Stimulated activated naive CD8-positive, alpha-beta T cell treated with anti-CD3 and anti-CD28 coated beads, Interleukin-15, amount 100 ng/mL, for 72 hours (primary cell): ENCODE results near the gene IL17B.

ENCODE experiments used
- ATAC-seq: fragments of 150-1000 bp; cut with Tn5 transposase; 2 replicates; pipeline ENCODE4 v1.10.0; 2021; ENCODE audit warnings: mild to moderate bottlenecking, moderate library complexity
- DNase-seq, 2 donors: peaks; one replicate each; pipeline ENCODE4 v3.0.0; 2021 to 2022
- H3K27ac Mint-ChIP-seq, 2 donors: one replicate each; pipeline ENCODE4 v1.8.0; 2022; ENCODE audit warnings: mild to moderate bottlenecking in 2 of 2, mixed read lengths in 2 of 2, moderate library complexity in 2 of 2
- H3K27me3 Mint-ChIP-seq: one replicate; pipeline ENCODE4 v1.8.0; 2022; ENCODE audit warnings: mixed read lengths
- H3K4me1 Mint-ChIP-seq: one replicate; pipeline ENCODE4 v1.8.0; 2022; ENCODE audit warnings: mild to moderate bottlenecking, mixed read lengths
- H3K4me3 Mint-ChIP-seq, 2 donors: one replicate each; pipeline ENCODE4 v1.8.0; 2022; ENCODE audit warnings: mild to moderate bottlenecking in 2 of 2, mixed read lengths in 2 of 2, moderate library complexity in 1 of 2
- H3K9me3 Mint-ChIP-seq, 2 donors: one replicate each; pipeline ENCODE4 v1.8.0; 2022; ENCODE audit warnings: mixed read lengths in 2 of 2

Gene IL17B

DNA sequence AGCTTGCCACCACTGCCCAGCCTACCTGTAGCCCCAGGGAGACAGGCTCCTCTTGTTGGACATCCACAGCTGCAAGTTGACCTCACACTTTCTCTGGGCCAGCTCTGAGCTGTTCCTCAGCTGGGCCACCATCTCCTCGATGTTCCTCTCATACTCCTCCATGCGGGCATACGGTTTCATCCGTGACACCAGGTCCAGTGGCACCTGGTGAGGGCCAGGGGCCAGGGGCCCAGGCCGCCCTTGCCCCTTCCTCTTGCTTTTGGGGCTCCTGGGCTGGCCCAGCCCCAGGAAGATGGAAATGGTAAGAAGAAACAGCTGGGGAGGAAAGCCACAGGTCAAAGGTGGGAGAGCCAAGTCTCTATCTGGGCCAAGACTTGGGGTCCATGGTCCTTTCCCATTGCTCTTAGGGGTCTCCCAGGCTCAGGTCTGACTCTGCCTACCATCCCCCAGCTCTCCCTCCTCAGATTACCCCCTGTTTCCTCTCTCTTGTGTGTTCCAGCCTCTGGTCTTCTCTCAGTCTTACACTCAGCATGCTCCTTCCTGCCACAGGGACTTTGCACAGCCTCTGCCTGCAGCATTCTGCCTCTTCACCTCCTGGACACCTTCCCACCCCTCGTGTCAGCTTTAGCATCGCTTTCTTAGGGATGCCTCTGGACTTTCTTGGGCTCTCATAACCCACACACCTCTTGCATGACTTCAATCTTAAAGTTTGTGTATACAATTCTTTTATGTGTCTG is 2.2 kb downstream of the IL17B start:
- no peaks in the 10 kb centered on the region for H3K27me3 Mint-ChIP-seq
- DNase-seq (no peak), ATAC-seq (no peak)
- H3K27ac Mint-ChIP-seq = no peak overlapping the region
- H3K9me3 Mint-ChIP-seq = no peaks in the 10 kb centered on the region
- H3K4me1 Mint-ChIP-seq = peaks cover 5% of the 10 kb centered on the region
- no peak overlapping the region for H3K4me3 Mint-ChIP-seq

- DNase-seq (no peak), ATAC-seq (no peak)
- Mint-ChIP-seq H3K27ac (no peak overlapping the region), H3K9me3 (no peaks in the 10 kb centered on the region), H3K4me1 (peaks cover 6% of the 10 kb centered on the region), H3K4me3 (no peak overlapping the region), H3K27me3 (no peaks in the 10 kb centered on the region)
Measured at GRCh38 chr5:149376104-149376503, 3.0 kb downstream of the IL17B start.

DNA sequence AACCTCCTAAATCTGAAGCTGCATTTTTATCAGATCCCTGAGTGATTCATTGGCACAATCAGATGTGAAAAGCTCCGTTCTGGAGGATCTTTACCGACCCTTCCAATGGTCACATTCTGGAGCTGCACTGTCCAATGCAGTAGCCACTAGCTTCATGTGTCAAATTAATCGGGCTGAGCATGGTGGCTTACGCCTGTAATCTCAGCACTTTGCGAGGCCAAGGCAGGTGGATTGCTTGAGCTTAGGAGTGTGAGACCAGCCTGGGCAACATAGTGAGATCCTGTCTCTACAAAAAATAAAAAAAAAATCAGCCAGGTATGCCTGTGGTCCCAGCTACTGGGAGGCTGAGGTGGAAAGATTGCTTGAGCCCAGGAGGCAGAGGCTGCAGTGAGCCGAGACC is 3.7 kb downstream of the IL17B start:
- H3K9me3 Mint-ChIP-seq = no peaks in the 10 kb centered on the region
- H3K4me1 Mint-ChIP-seq = peaks cover 6% of the 10 kb centered on the region
- ATAC-seq = no peak
- no peak for DNase-seq
- H3K27ac Mint-ChIP-seq = no peak overlapping the region
- H3K27me3 Mint-ChIP-seq = no peaks in the 10 kb centered on the region
- H3K4me3 Mint-ChIP-seq = no peak overlapping the region

DNA sequence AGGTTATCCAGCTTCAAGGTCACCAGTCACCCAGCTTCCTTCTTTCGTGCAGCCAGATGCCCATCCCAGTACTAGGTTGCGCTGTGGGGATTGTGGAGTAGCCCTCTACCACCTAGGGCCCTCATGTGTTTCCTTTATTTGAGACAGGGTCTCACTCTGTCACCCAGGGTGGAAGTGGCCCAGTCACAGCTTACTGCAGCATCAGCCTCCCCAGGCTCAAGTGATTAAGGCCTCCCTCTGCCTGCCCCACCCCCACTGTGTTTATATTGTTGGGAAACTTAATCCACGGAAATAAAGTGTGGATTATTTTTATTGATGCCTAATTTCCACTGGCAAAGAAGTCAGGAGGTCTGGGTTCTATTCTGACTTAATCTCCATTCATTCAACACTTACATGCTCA is 4.3 kb downstream of the IL17B start:
- Mint-ChIP-seq H3K4me1 (peaks cover 6% of the 10 kb centered on the region), H3K9me3 (no peaks in the 10 kb centered on the region), H3K27me3 (no peaks in the 10 kb centered on the region), H3K27ac (no peak overlapping the region), H3K4me3 (no peak overlapping the region)
- no peak for DNase-seq
- ATAC-seq = no peak

GRCh38 chr5:149374303-149374702 is 4.8 kb downstream of the IL17B start:
- Mint-ChIP-seq H3K27me3 (no peaks in the 10 kb centered on the region), H3K9me3 (no peaks in the 10 kb centered on the region), H3K4me1 (peaks cover 10% of the 10 kb centered on the region), H3K4me3 (no peak overlapping the region), H3K27ac (no peak overlapping the region)
- ATAC-seq (no peak), DNase-seq (no peak)

- DNase-seq = no peak
- no peaks in the 10 kb centered on the region for H3K27me3 Mint-ChIP-seq
- ATAC-seq = no peak
- peaks cover 21% of the 10 kb centered on the region for H3K4me1 Mint-ChIP-seq
- no peak overlapping the region for H3K27ac Mint-ChIP-seq
- H3K4me3 Mint-ChIP-seq = no peak overlapping the region
- H3K9me3 Mint-ChIP-seq = no peaks in the 10 kb centered on the region
Measured at GRCh38 chr5:149372932-149373331, 6.2 kb downstream of the IL17B start.

GRCh38 chr5:149372076-149372795 is 6.9 kb downstream of the IL17B start:
- H3K9me3 Mint-ChIP-seq = no peaks in the 10 kb centered on the region

DNA sequence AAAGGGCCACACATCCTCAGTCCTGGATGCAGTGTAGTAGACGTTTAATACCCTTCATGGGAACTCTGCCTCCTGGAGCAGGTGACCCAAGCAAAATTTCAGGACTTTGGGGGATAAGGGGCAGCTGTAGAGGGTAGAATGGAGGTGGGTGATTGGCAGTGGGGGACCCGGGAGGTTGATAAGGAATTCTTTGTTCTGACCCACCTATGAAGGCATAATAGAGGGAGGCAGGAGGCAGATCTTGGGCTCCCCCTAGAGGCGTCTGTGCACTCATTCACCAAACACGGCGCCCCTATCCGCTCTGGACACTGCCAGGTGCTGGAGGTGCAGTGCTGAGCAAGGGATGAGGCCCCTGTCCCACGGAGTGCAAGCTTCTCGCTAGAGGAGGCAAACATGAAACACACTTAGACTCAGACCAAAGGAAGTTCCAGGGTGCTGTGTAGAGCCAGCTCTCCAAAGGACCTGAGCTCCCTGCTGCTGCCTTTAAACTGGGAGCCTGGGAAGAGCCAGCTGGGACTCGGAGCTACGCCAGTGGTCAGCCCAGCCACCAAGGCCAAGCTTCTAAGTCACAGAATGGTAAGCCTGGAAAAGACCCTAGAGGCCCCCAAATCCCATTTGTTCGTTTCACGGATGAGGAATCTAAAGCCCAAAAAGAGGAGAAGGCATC is 7.7 kb downstream of the IL17B start:
- H3K4me1 Mint-ChIP-seq = peaks cover 28% of the 10 kb centered on the region
- H3K27ac Mint-ChIP-seq = no peak overlapping the region
- ATAC-seq = peak; percentile 89
- peak; percentile 54 to 67 for DNase-seq
- no peaks in the 10 kb centered on the region for H3K9me3 Mint-ChIP-seq
- H3K4me3 Mint-ChIP-seq = no peak overlapping the region
- no peaks in the 10 kb centered on the region for H3K27me3 Mint-ChIP-seq

More at GRCh38 chr5:149372076-149372795, 6.9 kb downstream of the IL17B start:
- DNase-seq (no peak), ATAC-seq (no peak)
- H3K27ac Mint-ChIP-seq = no peak overlapping the region
- no peak overlapping the region for H3K4me3 Mint-ChIP-seq
- H3K4me1 Mint-ChIP-seq = peaks cover 26% of the 10 kb centered on the region
- no peaks in the 10 kb centered on the region for H3K27me3 Mint-ChIP-seq

DNA sequence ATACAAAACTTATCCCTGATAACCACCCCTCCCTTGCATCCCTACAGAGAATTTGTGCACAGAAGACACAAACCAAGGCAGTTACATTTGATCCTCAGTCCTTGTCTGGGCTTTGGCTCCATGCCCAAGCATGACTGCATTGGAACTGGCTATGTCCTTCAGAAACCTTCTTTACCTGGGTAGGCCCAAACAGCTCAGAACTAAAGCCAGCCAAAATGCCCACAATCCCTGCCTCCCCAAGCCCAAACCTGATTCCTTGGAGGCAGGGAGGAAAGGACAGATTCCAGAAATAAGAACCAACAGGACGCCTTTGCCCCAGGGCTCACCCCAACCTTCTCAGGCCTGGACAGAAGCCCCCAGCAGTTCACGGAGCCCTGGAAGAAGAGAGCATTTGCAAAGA is 8.2 kb downstream of the IL17B start:
- no peaks in the 10 kb centered on the region for H3K27me3 Mint-ChIP-seq
- H3K27ac Mint-ChIP-seq = no peak overlapping the region
- ATAC-seq (no peak), DNase-seq (no peak)
- H3K9me3 Mint-ChIP-seq = no peaks in the 10 kb centered on the region
- no peak overlapping the region for H3K4me3 Mint-ChIP-seq
- H3K4me1 Mint-ChIP-seq = peaks cover 28% of the 10 kb centered on the region

GRCh38 chr5:149367972-149368645 is 11.0 kb downstream of the IL17B start:
- no peaks in the 10 kb centered on the region for H3K9me3 Mint-ChIP-seq
- H3K27me3 Mint-ChIP-seq = no peaks in the 10 kb centered on the region
- H3K4me3 Mint-ChIP-seq = no peak overlapping the region
- H3K4me1 Mint-ChIP-seq = peaks cover 28% of the 10 kb centered on the region
- peak overlapping the region in 1 of 2 donors; percentile 87 for H3K27ac Mint-ChIP-seq
- DNase-seq (no peak), ATAC-seq (no peak)

GRCh38 chr5:149367249-149367971 is 11.7 kb downstream of the IL17B start:
- ATAC-seq = peak; percentile 65
- H3K27me3 Mint-ChIP-seq = no peaks in the 10 kb centered on the region
- peak; percentile 41 to 45 for DNase-seq
- peaks cover 33% of the 10 kb centered on the region for H3K4me1 Mint-ChIP-seq
- no peak overlapping the region for H3K4me3 Mint-ChIP-seq
- no peaks in the 10 kb centered on the region for H3K9me3 Mint-ChIP-seq
- no peak overlapping the region for H3K27ac Mint-ChIP-seq

DNA sequence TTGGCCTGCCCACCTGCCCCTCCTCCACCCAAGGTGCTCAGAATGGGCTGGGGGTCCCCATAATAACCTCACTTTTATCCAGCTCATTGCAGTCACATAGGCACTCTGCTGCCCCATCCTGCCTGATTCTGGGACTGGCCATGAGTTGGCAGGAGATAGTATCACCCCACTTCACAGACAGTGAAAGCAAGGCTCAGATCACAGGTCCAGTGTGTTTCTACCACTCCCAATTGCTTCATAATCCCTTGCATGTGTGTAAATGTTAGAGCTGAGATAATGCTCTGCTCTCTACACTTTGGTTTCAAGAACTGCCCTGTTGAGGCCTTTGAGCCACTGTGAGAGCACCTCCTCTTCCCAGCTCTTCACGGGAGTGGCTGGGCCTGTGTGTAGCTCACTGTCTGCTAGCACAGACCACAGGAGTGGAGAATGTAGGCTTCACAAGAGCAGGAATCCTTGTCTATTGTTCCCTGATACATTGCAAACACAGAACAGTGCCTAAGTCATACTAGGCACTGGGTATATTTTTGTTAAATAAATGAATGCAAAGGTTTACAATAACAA is 12.8 kb downstream of the IL17B start:
- H3K4me1 Mint-ChIP-seq = peaks cover 28% of the 10 kb centered on the region
- H3K27me3 Mint-ChIP-seq = no peaks in the 10 kb centered on the region
- DNase-seq = no peak
- peak overlapping the region in 1 of 2 donors; percentile 67 for H3K27ac Mint-ChIP-seq
- no peaks in the 10 kb centered on the region for H3K9me3 Mint-ChIP-seq
- ATAC-seq = no peak
- H3K4me3 Mint-ChIP-seq = no peak overlapping the region

GRCh38 chr5:149365418-149365817 is 13.7 kb downstream of the IL17B start:
- no peaks in the 10 kb centered on the region for H3K27me3 Mint-ChIP-seq
- H3K4me3 Mint-ChIP-seq = no peak overlapping the region
- H3K4me1 Mint-ChIP-seq = peaks cover 34% of the 10 kb centered on the region
- ATAC-seq (no peak), DNase-seq (no peak)
- H3K9me3 Mint-ChIP-seq = no peaks in the 10 kb centered on the region
- H3K27ac Mint-ChIP-seq = no peak overlapping the region

DNA sequence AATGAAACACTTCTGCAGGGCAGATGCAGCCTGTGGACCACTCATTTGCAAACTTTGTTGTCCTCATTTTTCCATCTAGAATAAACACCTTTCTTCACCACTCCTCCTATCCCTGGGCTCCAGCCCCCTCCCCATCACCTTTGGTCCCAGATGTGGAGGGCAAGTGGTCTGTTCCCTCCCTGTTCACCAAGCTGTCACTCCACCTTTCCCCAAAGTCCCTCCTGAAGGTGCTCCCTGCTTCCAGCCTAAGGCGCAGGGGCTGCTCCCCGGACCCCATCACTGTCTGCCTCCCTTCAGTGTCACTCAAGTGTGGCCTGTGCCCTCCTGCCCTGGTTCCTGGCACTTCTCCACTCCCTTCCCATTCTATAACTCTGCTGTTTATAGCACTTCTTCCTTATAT is 14.4 kb downstream of the IL17B start:
- Mint-ChIP-seq H3K27ac (no peak overlapping the region), H3K9me3 (no peaks in the 10 kb centered on the region), H3K4me3 (no peak overlapping the region), H3K4me1 (peaks cover 40% of the 10 kb centered on the region), H3K27me3 (no peaks in the 10 kb centered on the region)
- DNase-seq = no peak
- ATAC-seq = no peak

DNA sequence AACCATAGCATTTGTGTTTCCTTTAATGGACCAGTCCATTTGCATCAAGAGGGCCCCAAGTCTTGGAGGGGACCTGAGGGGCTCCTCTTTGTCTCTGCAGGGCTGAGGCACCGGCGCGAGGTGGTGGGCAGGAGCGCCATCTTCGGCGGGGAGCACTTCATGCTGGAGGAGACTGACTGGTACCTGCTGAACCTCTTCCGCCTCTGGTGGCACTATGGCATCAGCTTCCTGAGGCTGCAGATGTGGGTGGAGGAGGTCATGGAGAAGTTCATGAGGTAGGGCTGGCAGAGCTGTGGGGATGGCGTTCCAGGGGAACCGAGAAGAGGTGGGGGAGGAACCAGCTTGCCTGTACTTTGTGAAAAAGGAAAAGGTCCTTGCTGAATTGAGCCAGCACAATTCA is 15.2 kb downstream of the IL17B start:
- Mint-ChIP-seq H3K27ac (peak overlapping the region in 1 of 2 donors; percentile 35), H3K9me3 (no peaks in the 10 kb centered on the region), H3K27me3 (no peaks in the 10 kb centered on the region), H3K4me1 (peaks cover 40% of the 10 kb centered on the region), H3K4me3 (no peak overlapping the region)
- ATAC-seq (no peak), DNase-seq (no peak)
